Spleen (tissue), 11 donors: ENCODE results near the gene C20orf204. TPM values are rescaled to one million over a fixed set of nuclear protein-coding genes. Genes with fewer than 3 reads are reported as not detected.
"Not testable (repeated sequence)": the region's sequence is repeated elsewhere in the genome, so short reads cannot be mapped to it uniquely, and the experiment has no call there.

ENCODE experiments used
- DNase-seq: peaks from one replicate; pipeline ENCODE4 v3.0.0-alpha.2; 2020
- H3K27ac ChIP-seq, 8 donors: fragments of 200-600 bp; sonication (generic) in 7 of 8; 1 replicate in 4 of 8; 2 replicates in 4 of 8; pipeline versions ENCODE4 v1.5.0 to v1.8.0; 2016 to 2021; ENCODE audit warnings: inconsistent platforms in 4 of 8, mild to moderate bottlenecking in 4 of 8, moderate library complexity in 1 of 8
- H3K27me3 ChIP-seq, 7 donors: fragments of 200-600 bp; sonication (generic) in 6 of 7; replicated peaks in 1 of 7; 1 replicate in 4 of 7; 2 replicates in 3 of 7; pipeline versions ENCODE4 v1.5.0 to v1.8.0; 2016 to 2021; ENCODE audit warnings: inconsistent platforms in 3 of 7, mild to moderate bottlenecking in 1 of 7
- H3K36me3 ChIP-seq, 6 donors: fragments of 200-600 bp; sonication (generic) in 5 of 6; 1 replicate in 4 of 6; 2 replicates in 2 of 6; pipeline versions ENCODE4 v1.5.0 to v1.8.0; 2016 to 2021; ENCODE audit warnings: inconsistent platforms in 2 of 6
- H3K4me1 ChIP-seq, 6 donors: fragments of 200-600 bp; sonication (generic) in 5 of 6; 1 replicate in 3 of 6; 2 replicates in 3 of 6; pipeline versions ENCODE4 v1.5.0 to v1.8.0; 2016 to 2021; ENCODE audit warnings: inconsistent platforms in 3 of 6
- H3K4me3 ChIP-seq, 8 donors: fragments of 200-600 bp; sonication (generic) in 7 of 8; 1 replicate in 4 of 8; 2 replicates in 4 of 8; pipeline versions ENCODE4 v1.5.0 to v1.8.0; 2016 to 2021; ENCODE audit warnings: inconsistent platforms in 4 of 8, mild to moderate bottlenecking in 4 of 8, moderate library complexity in 2 of 8
- H3K9me3 ChIP-seq, 8 donors: fragments of 200-600 bp; sonication (generic) in 7 of 8; 1 replicate in 4 of 8; 2 replicates in 4 of 8; pipeline versions ENCODE4 v1.5.0 to v1.8.0; 2016 to 2021; ENCODE audit warnings: inconsistent platforms in 4 of 8
- POLR2A ChIP-seq, 3 donors: fragments of 450-650 bp; IDR thresholded peaks; one replicate each; pipeline ENCODE4 v1.5.1; 2017; ENCODE audit warnings: antibody characterized with exemption in 3 of 3, mild to moderate bottlenecking in 1 of 3
- POLR2AphosphoS5 ChIP-seq, 3 donors: sonication (generic); formaldehyde crosslinking; IDR thresholded peaks; one replicate each; pipeline ENCODE4 v1.5.1; 2017; ENCODE audit warnings: antibody characterized with exemption in 3 of 3
- WGBS, 5 donors: extraction: QIAGEN DNeasy Blood & Tissue Kit in 3 of 5; methylation state at CpG; one replicate each; pipeline versions ENCODE4 v1.1.5 to v1.1.7; 2013 to 2018; 5-methylcytosine and 5-hydroxymethylcytosine counted together
- intact Hi-C: fragments of 100-400 bp; cut with DNase I; formaldehyde crosslinking; loops from one replicate; pipeline ENCODE4 v1.15.0; 2023; ENCODE audit warnings: low total_unique reads
- microRNA-seq, 3 donors: library from miRNA; unstranded; fragments of <30 nt; microRNA quantifications; one replicate each; pipeline versions ENCODE4 to v1.1.0, GENCODE V29; 2019 to 2020
- polyA plus RNA-seq, 3 donors: library from polyadenylated mRNA; stranded (reverse); fragments of 200-250 nt; gene quantifications; one replicate each; pipeline ENCODE4 v1.2.1, GENCODE V29; 2013
- small RNA-seq, 4 donors: library from RNA; depleted of rRNA; stranded (forward); fragments of <200 nt; gene quantifications; one replicate each; pipeline ENCODE3, GENCODE V24; 2016
- total RNA-seq, 7 donors: library from RNA; depleted of rRNA in 3 of 7; stranded (reverse); fragments of >200 nt in 3 of 7; fragmentation: NEBNext Ultra II Directional in 4 of 7; extraction: Animal tissue kit (Norgen Biotek cat#: 25700) in 4 of 7; gene quantifications; one replicate each; pipeline versions ENCODE4 v1.1.0 to v1.2.1, GENCODE V29; 2016 to 2021
- TF ChIP-seq, protein P1 (sequence below), 11 experiments: fragments of 200-600 bp in 7 of 11; fragments of 450-650 bp in 4 of 11; sonication (generic) in 4 of 11; IDR thresholded peaks in 8 of 11; conservative IDR thresholded peaks in 3 of 11; 1 replicate in 7 of 11; 2 replicates in 4 of 11; pipeline versions ENCODE4 v1.4.0 to v1.8.0; 2016 to 2021; ENCODE audit warnings: antibody characterized with exemption in 11 of 11, inconsistent platforms in 4 of 11, mild to moderate bottlenecking in 1 of 11
- donor health status: healthy with polysubstance abuse.
- donor health status: DM: no; HTN: no; CAD: no; lungs with moderate emphysema.
- donor health status: DM: no; HTN: no; CAD: no.
- donor health status: Bipolar disorder and iron deficiency.
- donor health status: healthy.
- donor health status: DM: no; HTN: no; CAD: no.
- donor health status: DM: yes; HTN: yes; CAD: no.

C20orf204 gene
- total and polyA plus RNA-seq, 10 donors, result 0.85 to 3.9 (median 1.9) TPM

DNA sequence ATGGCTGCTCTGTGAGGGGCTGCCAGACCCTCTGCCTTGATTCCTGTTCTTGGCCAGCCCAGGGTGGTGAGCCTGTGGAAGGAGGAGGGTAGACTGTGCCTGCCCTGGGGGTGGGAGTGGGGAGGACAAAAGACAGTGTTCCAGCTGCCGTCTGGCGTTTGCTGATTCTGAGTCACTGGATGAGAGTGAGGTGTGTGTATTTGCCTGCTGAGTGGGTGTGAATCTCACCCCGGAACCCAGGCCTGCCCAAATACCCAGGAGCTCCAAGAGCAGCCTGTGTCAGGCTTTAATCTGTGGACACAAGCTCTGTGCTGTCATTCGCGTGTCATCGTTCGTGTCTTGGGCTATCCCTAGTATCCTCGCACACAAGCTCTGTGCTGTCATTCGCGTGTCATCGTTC, 50.8 kb downstream of the C20orf204 start:
- no peaks in the 10 kb centered on the region for H3K36me3 ChIP-seq
- no peak for TF ChIP-seq POLR2A (IDR thresholded peaks at IDR 0.05)
- no peak for TF ChIP-seq POLR2AphosphoS5 (IDR thresholded peaks at IDR 0.05)
- TF ChIP-seq, protein P1, sequence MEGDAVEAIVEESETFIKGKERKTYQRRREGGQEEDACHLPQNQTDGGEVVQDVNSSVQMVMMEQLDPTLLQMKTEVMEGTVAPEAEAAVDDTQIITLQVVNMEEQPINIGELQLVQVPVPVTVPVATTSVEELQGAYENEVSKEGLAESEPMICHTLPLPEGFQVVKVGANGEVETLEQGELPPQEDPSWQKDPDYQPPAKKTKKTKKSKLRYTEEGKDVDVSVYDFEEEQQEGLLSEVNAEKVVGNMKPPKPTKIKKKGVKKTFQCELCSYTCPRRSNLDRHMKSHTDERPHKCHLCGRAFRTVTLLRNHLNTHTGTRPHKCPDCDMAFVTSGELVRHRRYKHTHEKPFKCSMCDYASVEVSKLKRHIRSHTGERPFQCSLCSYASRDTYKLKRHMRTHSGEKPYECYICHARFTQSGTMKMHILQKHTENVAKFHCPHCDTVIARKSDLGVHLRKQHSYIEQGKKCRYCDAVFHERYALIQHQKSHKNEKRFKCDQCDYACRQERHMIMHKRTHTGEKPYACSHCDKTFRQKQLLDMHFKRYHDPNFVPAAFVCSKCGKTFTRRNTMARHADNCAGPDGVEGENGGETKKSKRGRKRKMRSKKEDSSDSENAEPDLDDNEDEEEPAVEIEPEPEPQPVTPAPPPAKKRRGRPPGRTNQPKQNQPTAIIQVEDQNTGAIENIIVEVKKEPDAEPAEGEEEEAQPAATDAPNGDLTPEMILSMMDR (IDR thresholded peaks at IDR 0.05 in 8 of 11, conservative IDR thresholded peaks at IDR 0.05 in 3 of 11), result no peak
- no peak overlapping the region for H3K4me3 ChIP-seq
- H3K4me1 ChIP-seq, result peaks cover 11 to 33% (median 31%) of the 10 kb centered on the region in 6 donors
- H3K27me3 ChIP-seq, result peaks cover 0 to 33% (median 17%) of the 10 kb centered on the region in 7 donors
- DNase-seq, result no peak
- H3K9me3 ChIP-seq, result peaks cover 0 to 9% (median 5%) of the 10 kb centered on the region in 8 donors
- intact Hi-C loops, result no loop called here
- WGBS, 5 donors, result 93 to 95% (median 94%) methylated on average over 7 to 11 of the region's 11 CpGs
- no peak overlapping the region for H3K27ac ChIP-seq

DNA sequence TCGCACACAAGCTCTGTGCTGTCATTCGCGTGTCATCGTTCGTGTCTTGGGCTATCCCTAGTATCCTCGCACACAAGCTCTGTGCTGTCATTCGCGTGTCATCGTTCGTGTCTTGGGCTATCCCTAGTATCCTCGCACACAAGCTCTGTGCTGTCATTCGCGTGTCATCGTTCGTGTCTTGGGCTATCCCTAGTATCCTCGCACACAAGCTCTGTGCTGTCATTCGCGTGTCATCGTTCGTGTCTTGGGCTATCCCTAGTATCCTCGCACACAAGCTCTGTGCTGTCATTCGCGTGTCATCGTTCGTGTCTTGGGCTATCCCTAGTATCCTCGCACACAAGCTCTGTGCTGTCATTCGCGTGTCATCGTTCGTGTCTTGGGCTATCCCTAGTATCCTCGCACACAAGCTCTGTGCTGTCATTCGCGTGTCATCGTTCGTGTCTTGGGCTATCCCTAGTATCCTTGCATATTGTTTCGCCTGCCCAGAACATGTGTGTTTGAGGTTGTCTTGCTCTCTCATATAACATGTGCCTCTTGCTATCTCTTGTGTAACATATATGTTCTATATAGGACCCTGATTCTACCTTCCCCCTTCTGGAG, 51.3 kb downstream of the C20orf204 start:
- H3K27ac ChIP-seq, H3K36me3 ChIP-seq, DNase-seq, H3K4me3 ChIP-seq, intact Hi-C loops, H3K9me3 ChIP-seq: not testable (repeated sequence)
- peaks cover 0 to 33% (median 17%) of the 10 kb centered on the region in 7 donors for H3K27me3 ChIP-seq
- peaks cover 11 to 30% (median 26%) of the 10 kb centered on the region in 6 donors for H3K4me1 ChIP-seq
- WGBS, 5 donors, result 94 to 99% (median 98%) methylated on average over 5 to 9 of the region's 36 CpGs

DNA sequence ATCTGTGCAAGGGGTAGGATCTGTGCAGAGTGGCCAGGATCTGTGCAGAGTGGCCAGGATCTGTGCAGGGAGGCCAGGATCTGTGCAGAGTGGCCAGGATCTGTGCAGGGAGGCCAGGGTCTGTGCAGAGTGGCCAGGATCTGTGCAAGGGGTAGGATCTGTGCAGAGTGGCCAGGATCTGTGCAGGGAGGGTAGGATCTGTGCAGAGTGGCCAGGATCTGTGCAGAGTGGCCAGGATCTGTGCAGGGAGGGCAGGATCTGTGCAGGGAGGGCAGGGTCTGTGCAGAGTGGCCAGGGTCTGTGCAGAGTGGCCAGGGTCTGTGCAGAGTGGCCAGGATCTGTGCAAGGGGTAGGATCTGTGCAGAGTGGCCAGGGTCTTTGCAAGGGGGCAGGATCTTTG, 52.6 kb downstream of the C20orf204 start:
- H3K4me3 ChIP-seq, H3K36me3 ChIP-seq, H3K27ac ChIP-seq, intact Hi-C loops, H3K9me3 ChIP-seq, DNase-seq: not testable (repeated sequence)
- Histone ChIP-seq H3K4me1 (peaks cover 5 to 18% (median 13%) of the 10 kb centered on the region in 6 donors), H3K27me3 (peaks cover 0 to 25% (median 17%) of the 10 kb centered on the region in 7 donors)

Small RNA genes lying within 50 kb of the gene (microRNA-seq; reads per million reads assigned to microRNA genes)
- 3.1 to 8.8 (median 6.9) reads per million in 3 donors for gene MIR6813

Small RNA genes lying within 50 kb of the gene (small RNA-seq; reads per million reads assigned to genes)
- 0 reads per million in 4 donors for gene AL355803.1
- gene MIR6813, result 0 to 0.14 (median 0.04) reads per million in 4 donors

Other genes with a start within 250 kb of the C20orf204 start
- gene ZBTB46, start 204.9 kb upstream of the C20orf204 start, total RNA-seq, result 10 to 100 TPM; 27.6 to 76.5 (median 35.9) TPM
- gene ZBTB46, start 204.9 kb upstream of the C20orf204 start, polyA plus RNA-seq, result 10 to 100 TPM in 1 of 3 donors, 1 to 10 TPM in 2; 3.6 to 14.7 (median 4.7) TPM
- not detected for gene ABHD16B, start 174.7 kb upstream of the C20orf204 start, total RNA-seq
- gene ABHD16B, start 174.7 kb upstream of the C20orf204 start, polyA plus RNA-seq, result under 1 TPM; 0.49 to 0.86 (median 0.57) TPM
- gene TPD52L2, start 170.9 kb upstream of the C20orf204 start, total RNA-seq, result 100 to 1,000 TPM in 1 of 7 donors, 10 to 100 TPM in 6; 66.3 to 102 (median 92.1) TPM
- 10 to 100 TPM; 60.2 to 94.6 (median 63.5) TPM for gene TPD52L2, start 170.9 kb upstream of the C20orf204 start, polyA plus RNA-seq
- 10 to 100 TPM; 47.5 to 83.1 (median 65.4) TPM for gene DNAJC5, start 141.1 kb upstream of the C20orf204 start, total RNA-seq
- gene DNAJC5, start 141.1 kb upstream of the C20orf204 start, polyA plus RNA-seq, result 10 to 100 TPM; 12.7 to 32.3 (median 15.2) TPM
- gene UCKL1, start 79.8 kb upstream of the C20orf204 start, total RNA-seq, result 10 to 100 TPM; 34.2 to 52.2 (median 47.1) TPM
- 10 to 100 TPM; 36.0 to 68.0 (median 62.7) TPM for gene UCKL1, start 79.8 kb upstream of the C20orf204 start, polyA plus RNA-seq
- 10 to 100 TPM in 6 of 7 donors, 1 to 10 TPM in 1; 9.5 to 21.8 (median 12.8) TPM for gene ZNF512B, start 66.3 kb upstream of the C20orf204 start, total RNA-seq
- gene ZNF512B, start 66.3 kb upstream of the C20orf204 start, polyA plus RNA-seq, result 10 to 100 TPM in 1 of 3 donors, 1 to 10 TPM in 2; 3.4 to 12.0 (median 3.8) TPM
- 10 to 100 TPM in 3 of 7 donors, 1 to 10 TPM in 4; 6.0 to 13.8 (median 8.9) TPM for gene SAMD10, start 56.5 kb upstream of the C20orf204 start, total RNA-seq
- 10 to 100 TPM in 1 of 3 donors, 1 to 10 TPM in 2; 5.9 to 10.1 (median 6.1) TPM for gene SAMD10, start 56.5 kb upstream of the C20orf204 start, polyA plus RNA-seq
- gene PRPF6, start 55.0 kb upstream of the C20orf204 start, total RNA-seq, result 10 to 100 TPM; 53.4 to 71.1 (median 61.6) TPM
- 10 to 100 TPM; 39.9 to 52.4 (median 41.9) TPM for gene PRPF6, start 55.0 kb upstream of the C20orf204 start, polyA plus RNA-seq
- gene SOX18, start 13.5 kb downstream of the C20orf204 start, total RNA-seq, result 10 to 100 TPM; 12.1 to 63.1 (median 42.0) TPM
- gene SOX18, start 13.5 kb downstream of the C20orf204 start, polyA plus RNA-seq, result 10 to 100 TPM in 2 of 3 donors, 1 to 10 TPM in 1; 7.3 to 25.5 (median 22.3) TPM
- 10 to 100 TPM; 18.6 to 60.8 (median 45.0) TPM for gene TCEA2, start 27.0 kb downstream of the C20orf204 start, total RNA-seq
- gene TCEA2, start 27.0 kb downstream of the C20orf204 start, polyA plus RNA-seq, result 10 to 100 TPM; 35.9 to 47.5 (median 41.5) TPM
- 100 to 1,000 TPM in 4 of 7 donors, 10 to 100 TPM in 3; 91.6 to 186 (median 107) TPM for gene RGS19, start 43.3 kb downstream of the C20orf204 start, total RNA-seq
- 100 to 1,000 TPM in 1 of 3 donors, 10 to 100 TPM in 2; 80.4 to 125 (median 82.0) TPM for gene RGS19, start 43.3 kb downstream of the C20orf204 start, polyA plus RNA-seq
- gene OPRL1, start 43.9 kb downstream of the C20orf204 start, total RNA-seq, result 1 to 10 TPM; 3.7 to 7.9 (median 5.1) TPM
- gene OPRL1, start 43.9 kb downstream of the C20orf204 start, polyA plus RNA-seq, result 1 to 10 TPM; 1.9 to 4.9 (median 2.5) TPM
- under 1 TPM in 1 of 7 donors, not detected in 6; 0.66 TPM for gene LKAAEAR1, start 48.2 kb downstream of the C20orf204 start, total RNA-seq
- gene LKAAEAR1, start 48.2 kb downstream of the C20orf204 start, polyA plus RNA-seq, result under 1 TPM; 0.26 to 0.53 (median 0.48) TPM
- under 1 TPM in 1 of 7 donors, not detected in 6; 0.26 TPM for gene NPBWR2, start 71.4 kb downstream of the C20orf204 start, total RNA-seq
- gene NPBWR2, start 71.4 kb downstream of the C20orf204 start, polyA plus RNA-seq, result not detected
- gene MYT1, start 128.3 kb downstream of the C20orf204 start, total RNA-seq, result 1 to 10 TPM in 2 of 7 donors, under 1 TPM in 2, not detected in 3; 0.57 to 2.2 (median 0.84) TPM
- under 1 TPM; 0.08 to 0.80 (median 0.24) TPM for gene MYT1, start 128.3 kb downstream of the C20orf204 start, polyA plus RNA-seq
- gene PCMTD2, start 219.6 kb downstream of the C20orf204 start, total RNA-seq, result 100 to 1,000 TPM in 1 of 7 donors, 10 to 100 TPM in 6; 55.4 to 104 (median 78.1) TPM
- gene PCMTD2, start 219.6 kb downstream of the C20orf204 start, polyA plus RNA-seq, result 10 to 100 TPM; 36.0 to 38.5 (median 37.3) TPM